Nasal cavity respiratory epithelium epithelial cell of viscerocranial mucosa (primary cell): ENCODE data around the gene GPR155. TPM values are rescaled to one million over a fixed set of nuclear protein-coding genes. Genes with fewer than 3 reads are reported as not detected.

Experiments
- total RNA-seq: library from RNA; depleted of rRNA; stranded (reverse); fragments of >200 nt; gene quantifications from 2 replicates; pipeline ENCODE4 v1.2.3, GENCODE V29; 2014

The GPR155 gene
- 1.7 and 3.7 TPM in 2 replicates for total RNA-seq

GRCh38 chr2:174486563-174487107 lies at the start of gene GPR155:
TSS of gene GPR155 (minus strand) at chr2:174487029. CDS start at chr2:174481956, 5,073 bp downstream.

GRCh38 chr2:174395284-174395968 lies 91.4 kb downstream of the GPR155 start, which contains the start of gene SCRN3:
TSS of gene SCRN3 (plus strand) at chr2:174395730. CDS start at chr2:174398284, 2,554 bp downstream.

Other genes starting within 250 kb of the GPR155 start
- 125 and 144 TPM in 2 replicates for gene OLA1, start 238.5 kb downstream of the GPR155 start, total RNA-seq
- gene SP9, start 152.1 kb downstream of the GPR155 start, total RNA-seq = not detected in 2 replicates
- gene SCRN3, start 91.3 kb downstream of the GPR155 start, total RNA-seq = 18.5 and 35.9 TPM in 2 replicates
- gene WIPF1, start 110.8 kb upstream of the GPR155 start, total RNA-seq = under 0.01 and 0.14 TPM in 2 replicates